ENCODE measurements around the gene FIBIN.

Gene FIBIN

DNA sequence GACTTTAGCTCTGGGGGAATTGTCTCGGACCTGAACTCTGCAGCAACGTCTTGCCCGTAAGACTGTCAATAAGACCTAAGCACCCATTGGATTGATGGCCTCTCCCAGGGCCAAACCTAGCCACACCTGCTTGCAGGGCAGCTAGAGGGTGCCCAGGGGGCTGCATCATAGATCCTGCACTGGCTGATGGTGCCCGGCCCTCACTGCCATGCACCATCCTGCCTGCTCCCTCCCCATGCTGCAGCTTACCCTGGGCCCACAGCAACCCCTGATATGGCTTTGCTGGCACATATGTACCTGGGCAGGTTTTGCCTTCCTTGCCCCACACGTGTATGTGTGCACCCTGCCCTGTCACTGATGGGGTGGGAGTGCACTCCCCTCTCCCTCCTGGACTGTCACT, 37.8 kb downstream of the FIBIN start (continued):
- TF ChIP-seq ZSCAN30 (tag by site-specific recombination; IDR thresholded peaks at IDR 0.05) (no peak), ZNF132 (tag by site-specific recombination; IDR thresholded peaks at IDR 0.05; ENCODE audit: borderline replicate concordance) (no peak), ZNF16 (tag by site-specific recombination; IDR thresholded peaks at IDR 0.05; ENCODE audit: low read depth) (no peak)
- TF ChIP-seq, protein P1, sequence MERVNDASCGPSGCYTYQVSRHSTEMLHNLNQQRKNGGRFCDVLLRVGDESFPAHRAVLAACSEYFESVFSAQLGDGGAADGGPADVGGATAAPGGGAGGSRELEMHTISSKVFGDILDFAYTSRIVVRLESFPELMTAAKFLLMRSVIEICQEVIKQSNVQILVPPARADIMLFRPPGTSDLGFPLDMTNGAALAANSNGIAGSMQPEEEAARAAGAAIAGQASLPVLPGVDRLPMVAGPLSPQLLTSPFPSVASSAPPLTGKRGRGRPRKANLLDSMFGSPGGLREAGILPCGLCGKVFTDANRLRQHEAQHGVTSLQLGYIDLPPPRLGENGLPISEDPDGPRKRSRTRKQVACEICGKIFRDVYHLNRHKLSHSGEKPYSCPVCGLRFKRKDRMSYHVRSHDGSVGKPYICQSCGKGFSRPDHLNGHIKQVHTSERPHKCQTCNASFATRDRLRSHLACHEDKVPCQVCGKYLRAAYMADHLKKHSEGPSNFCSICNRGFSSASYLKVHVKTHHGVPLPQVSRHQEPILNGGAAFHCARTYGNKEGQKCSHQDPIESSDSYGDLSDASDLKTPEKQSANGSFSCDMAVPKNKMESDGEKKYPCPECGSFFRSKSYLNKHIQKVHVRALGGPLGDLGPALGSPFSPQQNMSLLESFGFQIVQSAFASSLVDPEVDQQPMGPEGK (tag by site-specific recombination; IDR thresholded peaks at IDR 0.05), result no peak

- Histone ChIP-seq H3K27ac (ENCODE audit: extremely low read depth, low read depth, low read length) (no peak overlapping the region), H3K4me1 (ENCODE audit: control insufficient read depth, insufficient read depth, low read length) (no peaks in the 10 kb centered on the region), H3K36me3 (ENCODE audit: control insufficient read depth in 2 of 2, insufficient read depth in 1 of 2, low read length in 2 of 2) (no peaks in the 10 kb centered on the region), H3K4me3 (ENCODE audit: low read depth, low read length) (no peak overlapping the region), H3K9me3 (ENCODE audit: control insufficient read depth, insufficient read depth, low read depth, low read length) (no peaks in the 10 kb centered on the region)
- POLR2A ChIA-PET, result no interaction called here
- CTCF ChIA-PET, result interaction anchor here (0.6 to 1.2 kb wide), 2 partner anchors 119 to 327 kb away, joined by 3 to 6 read pairs; no protein-coding TSS in a partner anchor
- TF ChIP-seq EGR2 (tag by site-specific recombination; IDR thresholded peaks at IDR 0.05; ENCODE audit: low read depth) (0 out of 2 replicates have a peak, but pooled peaks have one; percentile 8), ZBTB17 (tag by site-specific recombination; IDR thresholded peaks at IDR 0.05) (no peak)
Measured at GRCh38 chr11:27039873-27040272, 46.0 kb downstream of the FIBIN start.

GRCh38 chr11:27040302-27041115, 46.6 kb downstream of the FIBIN start, which contains the start of gene BBOX1:
BBOX1 (plus strand) TSS chr11:27040815; CDS start chr11:27055431, 14,616 bp downstream.
- Histone ChIP-seq H3K27ac (ENCODE audit: extremely low read depth, low read depth, low read length) (no peak within 1 kb of the TSS), H3K4me3 (ENCODE audit: low read depth, low read length) (no peak within 1 kb of the TSS), H3K36me3 (ENCODE audit: control insufficient read depth in 2 of 2, insufficient read depth in 1 of 2, low read length in 2 of 2) (no peaks in the 10 kb centered on the region), H3K9me3 (ENCODE audit: control insufficient read depth, insufficient read depth, low read depth, low read length) (no peaks in the 10 kb centered on the region), H3K4me1 (ENCODE audit: control insufficient read depth, insufficient read depth, low read length) (no peaks in the 10 kb centered on the region)
- POLR2A ChIA-PET, result no interaction called here
- no peak for TF ChIP-seq ZBTB7A (tag by site-specific recombination; IDR thresholded peaks at IDR 0.05; ENCODE audit: low read depth)
- TF ChIP-seq SCRT1 (tag by site-specific recombination; IDR thresholded peaks at IDR 0.05; ENCODE audit: borderline replicate concordance), result peak; percentile 68; the same call in 1 of the 2 replicates
- peak; percentile 91 for TF ChIP-seq SCRT2 (tag by site-specific recombination; IDR thresholded peaks at IDR 0.05)
- TF ChIP-seq ZNF513 (tag by site-specific recombination; IDR thresholded peaks at IDR 0.05), result no peak
- TF ChIP-seq PRDM10 (tag by site-specific recombination; IDR thresholded peaks at IDR 0.05), result peak; percentile 75
- CTCF ChIA-PET, result interaction anchor here (1.2 kb wide), 1 partner anchor 118 kb away, joined by 6 read pairs; no protein-coding TSS in a partner anchor
